ENCODE measurements around the gene DPP4.
A peak's percentile ranks its signal among the peaks of the same experiment; 100 is the strongest.

The DPP4 gene

DNA sequence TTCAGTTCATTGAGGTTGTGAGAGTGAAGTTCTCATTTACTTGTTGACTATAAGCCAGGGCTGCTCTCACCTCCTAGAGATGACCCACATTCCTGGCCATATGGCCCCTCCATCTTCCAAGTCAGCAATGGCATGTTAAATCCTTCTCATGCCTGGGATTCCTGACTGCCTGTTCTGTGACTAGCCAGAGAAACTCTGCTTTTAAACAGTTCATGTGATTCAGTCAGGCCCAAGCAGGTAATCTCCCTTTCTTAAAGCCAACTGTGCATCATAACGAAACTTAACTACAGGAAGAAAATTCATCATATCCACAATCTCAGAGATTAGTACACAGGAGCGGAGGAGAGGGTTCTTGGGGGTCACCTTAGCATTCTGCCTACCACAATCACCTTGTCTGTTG is 11.5 kb downstream of the DPP4 start:
- TF ChIP-seq, protein P1, sequence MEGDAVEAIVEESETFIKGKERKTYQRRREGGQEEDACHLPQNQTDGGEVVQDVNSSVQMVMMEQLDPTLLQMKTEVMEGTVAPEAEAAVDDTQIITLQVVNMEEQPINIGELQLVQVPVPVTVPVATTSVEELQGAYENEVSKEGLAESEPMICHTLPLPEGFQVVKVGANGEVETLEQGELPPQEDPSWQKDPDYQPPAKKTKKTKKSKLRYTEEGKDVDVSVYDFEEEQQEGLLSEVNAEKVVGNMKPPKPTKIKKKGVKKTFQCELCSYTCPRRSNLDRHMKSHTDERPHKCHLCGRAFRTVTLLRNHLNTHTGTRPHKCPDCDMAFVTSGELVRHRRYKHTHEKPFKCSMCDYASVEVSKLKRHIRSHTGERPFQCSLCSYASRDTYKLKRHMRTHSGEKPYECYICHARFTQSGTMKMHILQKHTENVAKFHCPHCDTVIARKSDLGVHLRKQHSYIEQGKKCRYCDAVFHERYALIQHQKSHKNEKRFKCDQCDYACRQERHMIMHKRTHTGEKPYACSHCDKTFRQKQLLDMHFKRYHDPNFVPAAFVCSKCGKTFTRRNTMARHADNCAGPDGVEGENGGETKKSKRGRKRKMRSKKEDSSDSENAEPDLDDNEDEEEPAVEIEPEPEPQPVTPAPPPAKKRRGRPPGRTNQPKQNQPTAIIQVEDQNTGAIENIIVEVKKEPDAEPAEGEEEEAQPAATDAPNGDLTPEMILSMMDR (IDR thresholded peaks at IDR 0.05; ENCODE audit: low read depth, low read length): no peak
- DNase-seq (ENCODE audit: low read depth in 2 of 2): no peak
- no peak overlapping the region for H3K4me3 ChIP-seq (replicated peaks in 1 of 2; ENCODE audit: low read depth in 2 of 2, low read length in 2 of 2)

DNA sequence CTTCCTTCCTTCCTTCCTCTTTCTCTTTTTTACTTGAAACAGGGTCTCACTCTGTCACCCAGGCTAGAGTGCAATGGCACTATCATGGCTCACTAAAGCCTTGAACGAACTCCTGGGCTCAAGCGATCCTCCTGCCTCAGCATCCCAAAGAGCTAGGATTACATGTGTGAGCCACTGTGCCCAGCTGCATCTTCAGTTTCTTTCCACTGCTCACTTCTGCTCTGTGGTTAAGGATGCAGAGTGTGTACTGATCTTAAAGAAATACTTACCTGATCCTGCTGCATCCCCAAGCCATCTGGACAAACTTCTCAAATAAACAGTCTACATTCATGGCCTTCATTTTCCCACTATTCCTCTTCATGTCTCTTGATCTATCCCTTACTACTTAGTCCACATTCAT is 13.0 kb downstream of the DPP4 start:
- no peak overlapping the region for H3K4me3 ChIP-seq (replicated peaks in 1 of 2; ENCODE audit: low read depth in 2 of 2, low read length in 2 of 2)
- DNase-seq (ENCODE audit: low read depth in 2 of 2): no peak
- TF ChIP-seq, protein P1 (IDR thresholded peaks at IDR 0.05; ENCODE audit: low read depth, low read length): no peak

DNA sequence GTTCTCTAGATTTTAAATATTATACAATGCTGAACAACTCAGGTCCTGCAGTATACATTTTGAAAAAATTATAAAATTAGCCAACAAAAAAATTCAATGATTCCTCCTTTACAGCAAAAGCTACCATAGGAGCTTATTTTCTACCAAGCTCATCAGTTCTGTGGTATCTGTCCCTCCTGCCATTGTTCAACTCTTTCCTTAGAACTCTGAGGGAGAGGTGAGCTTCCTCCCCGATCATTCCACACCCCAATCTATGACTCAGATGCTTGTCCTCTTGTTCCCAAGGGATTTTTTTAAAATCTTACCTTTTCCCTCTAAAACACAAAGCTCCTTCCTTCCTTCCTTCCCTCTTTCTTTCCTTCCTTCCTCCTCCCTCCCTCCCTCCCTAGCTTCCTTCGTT is 13.5 kb downstream of the DPP4 start:
- no peak overlapping the region for H3K4me3 ChIP-seq (replicated peaks in 1 of 2; ENCODE audit: low read depth in 2 of 2, low read length in 2 of 2)
- no peak for DNase-seq (ENCODE audit: low read depth in 2 of 2)
- TF ChIP-seq, protein P1 (IDR thresholded peaks at IDR 0.05; ENCODE audit: low read depth, low read length): no peak

DNA sequence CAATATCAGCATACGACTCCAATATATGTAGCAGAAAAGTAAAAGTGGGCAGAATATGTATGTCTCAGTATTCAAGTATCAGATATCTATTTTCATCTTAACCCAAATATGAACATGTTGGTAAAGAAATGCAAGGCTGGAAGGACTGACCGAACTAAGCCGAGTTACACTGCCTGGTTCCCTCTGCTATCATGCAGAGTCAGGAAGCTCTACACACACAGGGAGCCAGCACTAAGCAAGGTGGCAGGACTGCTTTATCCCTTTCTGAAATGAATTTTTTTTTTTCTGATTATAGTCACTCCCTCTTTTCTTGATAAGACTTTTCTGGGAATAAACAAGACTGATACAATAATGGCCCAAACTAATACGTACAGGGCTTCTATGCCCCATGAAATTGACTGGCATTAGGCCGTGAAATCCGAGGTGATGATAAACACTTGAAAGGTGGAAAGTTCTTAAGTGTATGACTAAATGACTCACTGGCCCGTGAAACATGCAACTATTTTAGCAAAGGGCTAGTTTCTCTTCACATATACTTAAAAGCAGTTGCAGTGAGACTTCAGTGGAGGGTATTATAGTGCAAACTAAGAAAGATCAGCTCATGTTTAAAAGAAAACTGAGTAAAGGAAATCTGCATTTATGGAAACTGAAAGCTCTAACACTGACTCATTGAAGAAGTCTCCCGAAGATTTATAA is 14.9 kb downstream of the DPP4 start:
- no peak overlapping the region for H3K4me3 ChIP-seq (replicated peaks in 1 of 2; ENCODE audit: low read depth in 2 of 2, low read length in 2 of 2)
- TF ChIP-seq, protein P1 (IDR thresholded peaks at IDR 0.05; ENCODE audit: low read depth, low read length): no peak
- DNase-seq (ENCODE audit: low read depth in 2 of 2): peak in 1 of 2 donors; percentile 32

DNA sequence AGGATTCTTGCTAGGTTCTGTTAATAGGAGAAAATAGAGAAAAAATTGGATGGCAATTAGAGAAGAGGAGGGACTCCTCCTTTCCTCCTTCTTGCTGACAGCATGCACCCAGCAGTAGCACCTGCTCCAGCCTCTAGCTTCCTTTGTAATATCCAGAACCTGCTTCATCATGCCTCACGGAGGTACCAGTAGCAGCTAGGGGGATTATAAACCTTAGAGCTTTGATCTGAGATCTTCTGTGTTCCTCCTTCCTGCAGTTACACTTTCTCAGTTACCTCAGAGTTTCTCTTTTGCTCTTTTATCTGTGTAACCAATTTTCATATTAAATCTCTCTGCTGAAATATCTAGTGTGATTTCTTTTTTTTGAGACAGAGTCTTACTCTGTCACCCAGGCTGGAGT is 16.6 kb downstream of the DPP4 start:
- TF ChIP-seq, protein P1 (IDR thresholded peaks at IDR 0.05; ENCODE audit: low read depth, low read length): no peak
- H3K4me3 ChIP-seq (replicated peaks in 1 of 2; ENCODE audit: low read depth in 2 of 2, low read length in 2 of 2): no peak overlapping the region
- no peak for DNase-seq (ENCODE audit: low read depth in 2 of 2)

DNA sequence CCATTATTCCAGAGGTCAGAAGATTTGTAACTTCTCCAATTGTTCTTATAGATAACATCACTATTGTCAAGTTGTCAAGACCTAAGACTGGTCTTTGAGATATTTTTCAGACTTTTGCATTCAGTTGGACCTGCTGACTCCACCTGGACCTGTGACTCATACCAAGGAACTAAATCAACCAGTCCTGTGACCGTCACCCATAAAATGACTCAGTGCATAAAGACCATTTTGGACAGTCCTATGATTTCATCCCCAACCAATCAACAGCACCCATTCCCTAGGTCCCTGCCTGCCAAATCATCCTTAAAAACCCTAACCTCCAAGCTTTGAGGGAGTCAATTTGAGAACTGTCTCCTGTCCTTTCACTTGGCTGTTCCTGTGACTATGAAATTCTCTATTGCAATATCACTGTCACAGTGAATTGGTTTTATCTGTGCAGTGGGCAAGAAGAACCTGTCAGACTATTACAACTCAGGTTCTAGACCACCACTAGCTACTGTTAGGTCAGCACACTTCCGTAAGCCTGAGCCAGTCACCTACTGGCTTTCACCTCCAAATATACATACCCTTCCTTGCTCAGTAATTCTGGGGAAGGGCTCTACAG is 17.1 kb downstream of the DPP4 start:
- H3K4me3 ChIP-seq (replicated peaks in 1 of 2; ENCODE audit: low read depth in 2 of 2, low read length in 2 of 2): no peak overlapping the region
- TF ChIP-seq, protein P1 (IDR thresholded peaks at IDR 0.05; ENCODE audit: low read depth, low read length): no peak
- peak in 1 of 2 donors; percentile 63 for DNase-seq (ENCODE audit: low read depth in 2 of 2)

Measured in cardiac fibroblast (primary cell).